ENCODE data around the gene DNAI7.

DNA sequence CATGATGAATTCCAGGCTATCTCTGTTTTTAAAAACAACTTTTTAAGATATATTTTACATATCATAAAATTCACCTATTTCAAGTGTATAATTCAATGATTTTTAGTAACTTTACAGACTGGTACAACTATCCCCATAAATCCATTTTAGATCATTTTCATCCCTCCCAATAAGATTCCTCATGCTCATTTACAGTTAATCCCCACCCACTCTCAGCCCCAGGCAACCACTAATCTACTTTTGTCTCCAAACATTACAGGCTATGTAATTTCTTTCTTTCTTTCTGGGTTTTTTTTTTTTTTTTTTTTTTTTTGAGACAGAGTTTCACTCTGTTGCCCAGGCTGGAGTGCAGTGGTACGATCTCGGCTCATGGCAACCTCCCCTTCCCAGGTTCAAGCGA, 81.3 kb downstream of the DNAI7 start:
- TF ChIP-seq EP300 (IDR thresholded peaks at IDR 0.05; ENCODE audit: borderline replicate concordance) (no peak), FOXM1 (IDR thresholded peaks at IDR 0.05; ENCODE audit: borderline replicate concordance, low read depth) (no peak), CREB1 (IDR thresholded peaks at IDR 0.05; ENCODE audit: low read depth) (no peak), EGR1 (IDR thresholded peaks at IDR 0.05) (no peak), TCF12 (IDR thresholded peaks at IDR 0.05; ENCODE audit: low read depth) (no peak), TEAD4 (IDR thresholded peaks at IDR 0.05) (no peak), RAD21 (IDR thresholded peaks at IDR 0.05; ENCODE audit: low read depth) (no peak), YY1 (IDR thresholded peaks at IDR 0.05; ENCODE audit: low read depth) (no peak), TAF1 (IDR thresholded peaks at IDR 0.05; ENCODE audit: low read depth) (no peak), CEBPB (IDR thresholded peaks at IDR 0.05) (no peak)
- TF ChIP-seq, protein P1, sequence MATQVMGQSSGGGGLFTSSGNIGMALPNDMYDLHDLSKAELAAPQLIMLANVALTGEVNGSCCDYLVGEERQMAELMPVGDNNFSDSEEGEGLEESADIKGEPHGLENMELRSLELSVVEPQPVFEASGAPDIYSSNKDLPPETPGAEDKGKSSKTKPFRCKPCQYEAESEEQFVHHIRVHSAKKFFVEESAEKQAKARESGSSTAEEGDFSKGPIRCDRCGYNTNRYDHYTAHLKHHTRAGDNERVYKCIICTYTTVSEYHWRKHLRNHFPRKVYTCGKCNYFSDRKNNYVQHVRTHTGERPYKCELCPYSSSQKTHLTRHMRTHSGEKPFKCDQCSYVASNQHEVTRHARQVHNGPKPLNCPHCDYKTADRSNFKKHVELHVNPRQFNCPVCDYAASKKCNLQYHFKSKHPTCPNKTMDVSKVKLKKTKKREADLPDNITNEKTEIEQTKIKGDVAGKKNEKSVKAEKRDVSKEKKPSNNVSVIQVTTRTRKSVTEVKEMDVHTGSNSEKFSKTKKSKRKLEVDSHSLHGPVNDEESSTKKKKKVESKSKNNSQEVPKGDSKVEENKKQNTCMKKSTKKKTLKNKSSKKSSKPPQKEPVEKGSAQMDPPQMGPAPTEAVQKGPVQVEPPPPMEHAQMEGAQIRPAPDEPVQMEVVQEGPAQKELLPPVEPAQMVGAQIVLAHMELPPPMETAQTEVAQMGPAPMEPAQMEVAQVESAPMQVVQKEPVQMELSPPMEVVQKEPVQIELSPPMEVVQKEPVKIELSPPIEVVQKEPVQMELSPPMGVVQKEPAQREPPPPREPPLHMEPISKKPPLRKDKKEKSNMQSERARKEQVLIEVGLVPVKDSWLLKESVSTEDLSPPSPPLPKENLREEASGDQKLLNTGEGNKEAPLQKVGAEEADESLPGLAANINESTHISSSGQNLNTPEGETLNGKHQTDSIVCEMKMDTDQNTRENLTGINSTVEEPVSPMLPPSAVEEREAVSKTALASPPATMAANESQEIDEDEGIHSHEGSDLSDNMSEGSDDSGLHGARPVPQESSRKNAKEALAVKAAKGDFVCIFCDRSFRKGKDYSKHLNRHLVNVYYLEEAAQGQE (IDR thresholded peaks at IDR 0.05; ENCODE audit: low read depth): no peak
- TF ChIP-seq, protein P2, sequence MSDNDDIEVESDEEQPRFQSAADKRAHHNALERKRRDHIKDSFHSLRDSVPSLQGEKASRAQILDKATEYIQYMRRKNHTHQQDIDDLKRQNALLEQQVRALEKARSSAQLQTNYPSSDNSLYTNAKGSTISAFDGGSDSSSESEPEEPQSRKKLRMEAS (IDR thresholded peaks at IDR 0.05): no peak
- TF ChIP-seq, protein P3, sequence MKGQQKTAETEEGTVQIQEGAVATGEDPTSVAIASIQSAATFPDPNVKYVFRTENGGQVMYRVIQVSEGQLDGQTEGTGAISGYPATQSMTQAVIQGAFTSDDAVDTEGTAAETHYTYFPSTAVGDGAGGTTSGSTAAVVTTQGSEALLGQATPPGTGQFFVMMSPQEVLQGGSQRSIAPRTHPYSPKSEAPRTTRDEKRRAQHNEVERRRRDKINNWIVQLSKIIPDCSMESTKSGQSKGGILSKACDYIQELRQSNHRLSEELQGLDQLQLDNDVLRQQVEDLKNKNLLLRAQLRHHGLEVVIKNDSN (IDR thresholded peaks at IDR 0.05): no peak

All from Ishikawa (cell line).